Ishikawa (cell line): ENCODE data around the gene ATP8B2.

Source experiments
- CEBPB ChIP-seq: IDR thresholded peaks from 2 replicates; pipeline ENCODE4 v1.6.1; 2012
- EGR1 ChIP-seq: IDR thresholded peaks from 2 replicates; pipeline ENCODE4 v1.6.1; 2012
- EP300 ChIP-seq: IDR thresholded peaks from 2 replicates; pipeline ENCODE4 v1.6.1; 2012; ENCODE audit warnings: borderline replicate concordance
- FOXM1 ChIP-seq: IDR thresholded peaks from 2 replicates; pipeline ENCODE4 v1.6.1; 2012; ENCODE audit warnings: low read depth, borderline replicate concordance
- RAD21 ChIP-seq: IDR thresholded peaks from 2 replicates; pipeline ENCODE4 v1.6.1; 2012; ENCODE audit warnings: low read depth
- TAF1 ChIP-seq: IDR thresholded peaks from 2 replicates; pipeline ENCODE4 v1.6.1; 2012; ENCODE audit warnings: low read depth, mild to moderate bottlenecking
- TCF12 ChIP-seq: IDR thresholded peaks from 2 replicates; pipeline ENCODE4 v1.6.1; 2012; ENCODE audit warnings: low read depth
- YY1 ChIP-seq: IDR thresholded peaks from 2 replicates; pipeline ENCODE4 v1.6.1; 2012; ENCODE audit warnings: low read depth
- TF ChIP-seq, protein P1 (sequence below): IDR thresholded peaks from 2 replicates; pipeline ENCODE4 v1.6.1; 2012
- TF ChIP-seq, protein P2 (sequence below): IDR thresholded peaks from 2 replicates; pipeline ENCODE4 v1.6.1; 2012; ENCODE audit warnings: low read depth, mild to moderate bottlenecking
- TF ChIP-seq, protein P3 (sequence below): IDR thresholded peaks from 2 replicates; pipeline ENCODE4 v1.6.1; 2012

DNA sequence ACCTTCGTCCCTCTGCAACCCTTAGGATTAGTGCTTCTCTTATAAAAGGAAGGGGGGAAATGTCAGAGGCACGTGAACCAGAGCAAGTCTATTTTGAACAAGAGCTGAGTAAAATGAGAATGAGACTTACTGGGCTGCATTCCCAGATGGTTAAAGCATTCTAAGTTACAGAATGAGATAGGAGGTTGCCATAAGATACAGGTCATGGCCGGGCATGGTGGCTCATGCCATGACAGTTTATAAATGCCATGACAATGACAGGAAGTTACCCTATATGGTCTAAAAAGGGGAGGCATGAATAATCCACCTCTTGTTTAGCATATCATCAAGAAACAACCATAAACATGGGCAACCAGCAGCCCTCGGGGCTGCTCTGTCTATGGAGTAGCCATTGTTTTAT, 6.9 kb upstream of the ATP8B2 start:
- no peak for TF ChIP-seq TCF12
- no peak for TF ChIP-seq TAF1
- no peak for TF ChIP-seq YY1
- no peak for TF ChIP-seq EP300
- TF ChIP-seq, protein P1, sequence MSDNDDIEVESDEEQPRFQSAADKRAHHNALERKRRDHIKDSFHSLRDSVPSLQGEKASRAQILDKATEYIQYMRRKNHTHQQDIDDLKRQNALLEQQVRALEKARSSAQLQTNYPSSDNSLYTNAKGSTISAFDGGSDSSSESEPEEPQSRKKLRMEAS: no peak
- no peak for TF ChIP-seq FOXM1
- TF ChIP-seq, protein P2, sequence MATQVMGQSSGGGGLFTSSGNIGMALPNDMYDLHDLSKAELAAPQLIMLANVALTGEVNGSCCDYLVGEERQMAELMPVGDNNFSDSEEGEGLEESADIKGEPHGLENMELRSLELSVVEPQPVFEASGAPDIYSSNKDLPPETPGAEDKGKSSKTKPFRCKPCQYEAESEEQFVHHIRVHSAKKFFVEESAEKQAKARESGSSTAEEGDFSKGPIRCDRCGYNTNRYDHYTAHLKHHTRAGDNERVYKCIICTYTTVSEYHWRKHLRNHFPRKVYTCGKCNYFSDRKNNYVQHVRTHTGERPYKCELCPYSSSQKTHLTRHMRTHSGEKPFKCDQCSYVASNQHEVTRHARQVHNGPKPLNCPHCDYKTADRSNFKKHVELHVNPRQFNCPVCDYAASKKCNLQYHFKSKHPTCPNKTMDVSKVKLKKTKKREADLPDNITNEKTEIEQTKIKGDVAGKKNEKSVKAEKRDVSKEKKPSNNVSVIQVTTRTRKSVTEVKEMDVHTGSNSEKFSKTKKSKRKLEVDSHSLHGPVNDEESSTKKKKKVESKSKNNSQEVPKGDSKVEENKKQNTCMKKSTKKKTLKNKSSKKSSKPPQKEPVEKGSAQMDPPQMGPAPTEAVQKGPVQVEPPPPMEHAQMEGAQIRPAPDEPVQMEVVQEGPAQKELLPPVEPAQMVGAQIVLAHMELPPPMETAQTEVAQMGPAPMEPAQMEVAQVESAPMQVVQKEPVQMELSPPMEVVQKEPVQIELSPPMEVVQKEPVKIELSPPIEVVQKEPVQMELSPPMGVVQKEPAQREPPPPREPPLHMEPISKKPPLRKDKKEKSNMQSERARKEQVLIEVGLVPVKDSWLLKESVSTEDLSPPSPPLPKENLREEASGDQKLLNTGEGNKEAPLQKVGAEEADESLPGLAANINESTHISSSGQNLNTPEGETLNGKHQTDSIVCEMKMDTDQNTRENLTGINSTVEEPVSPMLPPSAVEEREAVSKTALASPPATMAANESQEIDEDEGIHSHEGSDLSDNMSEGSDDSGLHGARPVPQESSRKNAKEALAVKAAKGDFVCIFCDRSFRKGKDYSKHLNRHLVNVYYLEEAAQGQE: no peak
- TF ChIP-seq, protein P3, sequence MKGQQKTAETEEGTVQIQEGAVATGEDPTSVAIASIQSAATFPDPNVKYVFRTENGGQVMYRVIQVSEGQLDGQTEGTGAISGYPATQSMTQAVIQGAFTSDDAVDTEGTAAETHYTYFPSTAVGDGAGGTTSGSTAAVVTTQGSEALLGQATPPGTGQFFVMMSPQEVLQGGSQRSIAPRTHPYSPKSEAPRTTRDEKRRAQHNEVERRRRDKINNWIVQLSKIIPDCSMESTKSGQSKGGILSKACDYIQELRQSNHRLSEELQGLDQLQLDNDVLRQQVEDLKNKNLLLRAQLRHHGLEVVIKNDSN: no peak
- TF ChIP-seq RAD21: no peak
- TF ChIP-seq CEBPB: no peak
- no peak for TF ChIP-seq EGR1
